Neural progenitor cell (in vitro differentiated cells): ENCODE measurements around the gene CTTNBP2NL.

Source experiments
- CTCF ChIP-seq: fragments of 200-600 bp; sonication (generic); IDR thresholded peaks from 2 replicates; pipeline ENCODE4 v1.5.1; 2017; ENCODE audit warnings: antibody characterized with exemption, mild to moderate bottlenecking
- EZH2 ChIP-seq: fragments of 200-600 bp; sonication (generic); IDR thresholded peaks from 2 replicates; pipeline ENCODE4 v1.6.1; 2017; ENCODE audit warnings: antibody characterized with exemption, mild to moderate bottlenecking, moderate library complexity
- EZH2phosphoT487 ChIP-seq: fragments of 200-600 bp; sonication (generic); IDR thresholded peaks from 2 replicates; pipeline ENCODE4 v1.6.1; 2017; ENCODE audit warnings: antibody characterized with exemption

- TF ChIP-seq EZH2: no peak
- no peak for TF ChIP-seq CTCF
- no peak for TF ChIP-seq EZH2phosphoT487
These were observed 112.4 kb downstream of the CTTNBP2NL start, which contains the start of gene WNT2B for GRCh38 chr1:112508278-112509004.
